AG04449 (cell line): ENCODE results near the gene TNFSF4.

Experiments
- CTCF ChIA-PET: fragments of 350-600 bp; formaldehyde crosslinking; extraction: SDS; loops from one replicate; lab custom pipeline; 2021; ENCODE audit warnings: antibody characterized with exemption; lab: Yijun Ruan, JAX
- POLR2A ChIA-PET: fragments of 400-600, 350-600 bp; formaldehyde crosslinking; extraction: SDS; loops from one replicate; lab custom pipeline; 2020; ENCODE audit warnings: antibody characterized with exemption, inconsistent platforms; lab: Yijun Ruan, JAX
- DNase-seq: peaks from one replicate; pipeline ENCODE4 v3.0.0-alpha.2; 2010; ENCODE audit warnings: low read depth, low spot score
- H3K4me3 ChIP-seq: 2 replicates; pipeline ENCODE4 v1.5.1; 2011; ENCODE audit warnings: low read depth, mild to moderate bottlenecking, control low read depth, low read length
- TF ChIP-seq, protein P1 (sequence below): IDR thresholded peaks from one replicate; pipeline ENCODE4 v1.5.1; 2011; ENCODE audit warnings: mild to moderate bottlenecking, moderate library complexity, low read length, control low read depth, inconsistent platforms; ENCODE audit not compliant: insufficient read depth; ENCODE audit errors: missing control alignments

TNFSF4 gene

GRCh38 chr1:173150795-173151194, 56.3 kb downstream of the TNFSF4 start:
- TF ChIP-seq, protein P1, sequence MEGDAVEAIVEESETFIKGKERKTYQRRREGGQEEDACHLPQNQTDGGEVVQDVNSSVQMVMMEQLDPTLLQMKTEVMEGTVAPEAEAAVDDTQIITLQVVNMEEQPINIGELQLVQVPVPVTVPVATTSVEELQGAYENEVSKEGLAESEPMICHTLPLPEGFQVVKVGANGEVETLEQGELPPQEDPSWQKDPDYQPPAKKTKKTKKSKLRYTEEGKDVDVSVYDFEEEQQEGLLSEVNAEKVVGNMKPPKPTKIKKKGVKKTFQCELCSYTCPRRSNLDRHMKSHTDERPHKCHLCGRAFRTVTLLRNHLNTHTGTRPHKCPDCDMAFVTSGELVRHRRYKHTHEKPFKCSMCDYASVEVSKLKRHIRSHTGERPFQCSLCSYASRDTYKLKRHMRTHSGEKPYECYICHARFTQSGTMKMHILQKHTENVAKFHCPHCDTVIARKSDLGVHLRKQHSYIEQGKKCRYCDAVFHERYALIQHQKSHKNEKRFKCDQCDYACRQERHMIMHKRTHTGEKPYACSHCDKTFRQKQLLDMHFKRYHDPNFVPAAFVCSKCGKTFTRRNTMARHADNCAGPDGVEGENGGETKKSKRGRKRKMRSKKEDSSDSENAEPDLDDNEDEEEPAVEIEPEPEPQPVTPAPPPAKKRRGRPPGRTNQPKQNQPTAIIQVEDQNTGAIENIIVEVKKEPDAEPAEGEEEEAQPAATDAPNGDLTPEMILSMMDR: no peak
- H3K4me3 ChIP-seq: no peak overlapping the region
- POLR2A ChIA-PET: no interaction called here
- DNase-seq: no peak
- CTCF ChIA-PET: interaction anchor here (1.2 kb wide), 1 partner anchor 27 kb away, joined by 3 read pairs; no protein-coding TSS in a partner anchor

DNA sequence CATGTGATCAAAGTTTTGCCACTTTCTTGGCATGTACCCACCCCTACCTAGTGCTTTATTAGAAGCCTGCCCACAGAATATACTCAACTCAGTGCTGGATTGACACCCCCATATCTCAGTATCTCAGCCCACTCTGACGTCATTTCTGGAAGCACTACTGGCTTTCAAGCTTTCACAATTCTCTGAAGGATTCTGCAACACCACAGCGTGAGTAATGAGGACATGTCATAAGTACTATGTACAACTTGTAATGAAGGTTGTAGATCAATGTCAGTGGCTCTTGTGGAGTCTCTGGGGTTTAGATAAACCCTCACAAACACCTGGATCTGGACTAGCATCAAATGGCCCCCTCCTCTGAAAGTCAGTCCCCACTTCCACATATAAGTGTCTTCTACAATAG, 57.2 kb downstream of the TNFSF4 start:
- ChIA-PET POLR2A (no interaction called here), CTCF (interaction anchor here (1.2 kb wide), 1 partner anchor 28 kb away, joined by 3 read pairs; no protein-coding TSS in a partner anchor)
- TF ChIP-seq, protein P1: no peak
- peak; percentile 19 for DNase-seq
- H3K4me3 ChIP-seq: no peak overlapping the region

- TF ChIP-seq, protein P1: no peak
- no peak for DNase-seq
- ChIA-PET POLR2A (no interaction called here), CTCF (no interaction called here)
- H3K4me3 ChIP-seq: no peak overlapping the region
Measured at GRCh38 chr1:173148971-173149370, 58.2 kb downstream of the TNFSF4 start.

DNA sequence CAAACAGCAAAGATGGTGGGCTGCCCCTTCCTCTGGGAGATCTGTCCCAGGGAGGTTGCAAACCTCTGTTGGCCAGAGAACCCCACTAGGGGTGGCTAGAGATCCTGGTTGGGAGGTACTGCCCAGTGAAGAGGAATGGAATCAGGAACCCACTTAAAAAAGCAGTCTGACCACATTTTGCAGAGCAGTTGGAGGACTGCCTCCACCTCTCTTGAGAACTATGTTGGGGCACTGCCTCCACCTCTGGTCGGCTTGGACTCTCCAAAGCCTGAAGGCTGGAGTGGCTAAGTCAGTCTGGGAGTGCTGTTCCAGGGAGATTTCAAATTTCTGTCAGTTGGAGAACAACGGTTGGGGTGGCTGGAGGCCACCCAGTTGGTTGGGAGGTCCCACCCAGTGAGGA, 58.6 kb downstream of the TNFSF4 start:
- TF ChIP-seq, protein P1: no peak
- ChIA-PET POLR2A (no interaction called here), CTCF (no interaction called here)
- DNase-seq: no peak
- no peak overlapping the region for H3K4me3 ChIP-seq

DNA sequence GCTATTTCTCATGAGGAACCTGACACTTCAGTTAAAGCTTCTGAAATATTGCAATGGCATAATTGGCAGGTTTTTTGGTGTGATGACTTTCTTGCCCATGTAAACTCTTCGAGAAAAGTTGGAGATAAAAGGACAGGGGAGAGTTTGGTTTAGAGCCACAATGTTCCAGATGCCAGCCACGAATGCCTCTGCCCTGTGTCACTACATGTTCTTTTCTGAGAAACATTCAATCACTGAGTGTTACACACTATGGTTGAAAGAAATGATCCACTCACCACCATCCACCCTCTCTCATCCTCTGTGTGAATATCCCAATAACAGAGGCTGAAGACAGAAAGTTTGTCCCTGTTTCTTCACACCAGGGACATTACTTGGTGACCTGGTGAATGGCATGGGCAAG, 66.4 kb downstream of the TNFSF4 start:
- CTCF ChIA-PET: no interaction called here

DNA sequence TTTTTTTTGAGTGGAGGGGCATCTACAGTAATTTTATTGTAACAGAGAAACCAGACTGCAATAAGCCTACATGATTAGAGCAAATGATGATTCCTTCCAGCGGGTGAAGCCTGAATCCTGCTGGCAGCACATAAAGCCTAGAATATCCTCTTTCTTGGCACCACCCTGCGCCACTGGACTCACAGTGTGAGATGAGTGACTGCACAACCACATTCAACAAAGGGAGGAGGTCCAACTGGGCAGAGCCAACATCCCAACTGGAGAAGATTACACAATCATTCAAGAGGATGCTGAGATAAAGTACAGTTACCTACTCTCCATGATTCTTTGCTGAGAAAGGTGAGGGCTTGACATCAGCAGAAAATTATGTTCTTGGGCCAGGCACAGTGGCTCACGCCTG, 67.4 kb downstream of the TNFSF4 start:
- DNase-seq: no peak
- TF ChIP-seq, protein P1: no peak
- H3K4me3 ChIP-seq: no peak overlapping the region
- CTCF ChIA-PET: no interaction called here
- POLR2A ChIA-PET: no interaction called here

More for the DNA sequence above, 66.4 kb downstream of the TNFSF4 start:
- TF ChIP-seq, protein P1: no peak
- H3K4me3 ChIP-seq: no peak overlapping the region
- no peak for DNase-seq
- POLR2A ChIA-PET: no interaction called here
